ENCODE data around the gene PDLIM4.

The PDLIM4 gene

GRCh38 chr5:132254321-132254977 is 3.0 kb upstream of the PDLIM4 start:
- DNase-seq = no peak

GRCh38 chr5:132256086-132256782 is 1.3 kb upstream of the PDLIM4 start:
- DNase-seq = no peak

- DNase-seq = no peak
Measured at GRCh38 chr5:132256783-132257130, 739 bp upstream of the PDLIM4 start.

GRCh38 chr5:132258102-132259068 is 889 bp downstream of the PDLIM4 start:
- no peak for DNase-seq

- no peak for DNase-seq
Measured at GRCh38 chr5:132259069-132259851, 1.8 kb downstream of the PDLIM4 start.

- no peak for DNase-seq
Measured at GRCh38 chr5:132260051-132260450, 2.6 kb downstream of the PDLIM4 start.

GRCh38 chr5:132260714-132261551 is 3.4 kb downstream of the PDLIM4 start:
- no peak for DNase-seq

GRCh38 chr5:132261881-132262845 is 4.7 kb downstream of the PDLIM4 start:
- no peak for DNase-seq

- no peak for DNase-seq
Measured at GRCh38 chr5:132262882-132263547, 5.5 kb downstream of the PDLIM4 start.

GRCh38 chr5:132263548-132264261 is 6.2 kb downstream of the PDLIM4 start:
- DNase-seq = no peak

GRCh38 chr5:132264546-132265335 is 7.2 kb downstream of the PDLIM4 start:
- DNase-seq = no peak

- DNase-seq = no peak
Measured at GRCh38 chr5:132265336-132266030, 8.0 kb downstream of the PDLIM4 start.

GRCh38 chr5:132266031-132266835 is 8.7 kb downstream of the PDLIM4 start:
- DNase-seq = no peak

- DNase-seq = no peak
Measured at GRCh38 chr5:132266836-132267160, 9.3 kb downstream of the PDLIM4 start.

GRCh38 chr5:132267166-132267739 is 9.8 kb downstream of the PDLIM4 start:
- no peak for DNase-seq

GRCh38 chr5:132267931-132268768 is 10.7 kb downstream of the PDLIM4 start:
- no peak for DNase-seq

Data from NCI-H510A (cell line).